Stomach (tissue), 4 donors: ENCODE measurements around the gene LNP1.

ENCODE experiments used
- POLR2A ChIP-seq, 4 donors: fragments of 450-650 bp; IDR thresholded peaks; one replicate each; pipeline ENCODE4 v1.6.1; 2016; ENCODE audit warnings: antibody characterized with exemption in 4 of 4, control low read depth in 2 of 4, mild to moderate bottlenecking in 1 of 4, moderate library complexity in 1 of 4
- POLR2AphosphoS5 ChIP-seq, 3 donors: sonication (generic); formaldehyde crosslinking; IDR thresholded peaks; one replicate each; pipeline ENCODE4 v1.6.1; 2016; ENCODE audit warnings: antibody characterized with exemption in 3 of 3
- TF ChIP-seq, protein P1 (sequence below), 7 experiments: fragments of 450-650 bp in 4 of 7; fragments of 200-600 bp in 3 of 7; sonication (generic) in 3 of 7; IDR thresholded peaks; one replicate each; pipeline ENCODE4 v1.5.1; 2016 to 2019; ENCODE audit warnings: antibody characterized with exemption in 7 of 7, control low read depth in 2 of 7, mild to moderate bottlenecking in 1 of 7

DNA sequence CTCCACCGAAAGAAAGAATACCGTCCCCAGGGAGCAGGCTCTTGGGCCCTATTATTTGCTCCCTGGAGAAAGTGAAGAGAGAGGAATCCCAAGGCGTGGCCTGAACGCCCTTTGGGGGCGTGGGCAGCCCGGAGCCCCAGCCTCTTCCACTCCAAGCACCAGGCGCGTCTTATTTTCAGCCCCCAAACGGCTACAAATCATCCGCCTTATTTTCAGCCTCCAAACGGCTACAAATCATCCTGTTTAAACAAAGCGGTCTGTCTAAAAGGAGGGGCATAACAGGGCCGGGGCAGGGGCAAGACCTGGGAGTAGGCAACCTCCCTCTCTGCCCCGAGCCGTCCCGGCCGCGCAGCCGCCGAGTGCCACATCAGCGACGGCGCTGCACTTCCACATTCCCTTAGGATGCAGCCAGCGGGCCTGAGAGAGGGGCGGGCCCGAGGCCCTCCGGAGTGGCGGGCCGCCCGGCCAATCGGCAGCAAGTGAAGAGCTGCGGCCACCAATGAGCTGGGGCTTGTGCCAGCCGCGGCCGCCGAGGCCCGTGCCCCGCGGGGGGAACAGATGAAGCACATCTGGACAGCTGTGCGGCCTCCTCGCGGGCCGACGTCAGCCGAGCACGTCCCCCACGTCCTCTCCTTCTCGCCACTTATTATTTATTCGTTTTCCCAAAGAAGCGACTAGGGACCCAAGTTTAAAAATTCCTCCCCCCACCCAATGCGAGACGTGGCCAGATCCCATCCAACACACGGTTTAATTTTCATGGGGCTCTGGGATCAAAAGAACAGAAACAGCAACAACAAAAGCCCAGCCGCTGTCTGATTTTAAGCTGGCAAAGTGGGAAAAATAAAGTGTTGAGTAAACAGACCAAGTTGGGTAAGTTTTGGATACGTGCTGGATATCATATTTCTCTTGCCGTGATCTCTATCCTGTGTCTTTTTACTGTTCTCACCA is 91.0 kb downstream of the LNP1 start, which contains the start of gene TMEM45A:
- peak; percentile 62 to 81 (median 78) for TF ChIP-seq POLR2AphosphoS5 (IDR thresholded peaks at IDR 0.05)
- TF ChIP-seq, protein P1, sequence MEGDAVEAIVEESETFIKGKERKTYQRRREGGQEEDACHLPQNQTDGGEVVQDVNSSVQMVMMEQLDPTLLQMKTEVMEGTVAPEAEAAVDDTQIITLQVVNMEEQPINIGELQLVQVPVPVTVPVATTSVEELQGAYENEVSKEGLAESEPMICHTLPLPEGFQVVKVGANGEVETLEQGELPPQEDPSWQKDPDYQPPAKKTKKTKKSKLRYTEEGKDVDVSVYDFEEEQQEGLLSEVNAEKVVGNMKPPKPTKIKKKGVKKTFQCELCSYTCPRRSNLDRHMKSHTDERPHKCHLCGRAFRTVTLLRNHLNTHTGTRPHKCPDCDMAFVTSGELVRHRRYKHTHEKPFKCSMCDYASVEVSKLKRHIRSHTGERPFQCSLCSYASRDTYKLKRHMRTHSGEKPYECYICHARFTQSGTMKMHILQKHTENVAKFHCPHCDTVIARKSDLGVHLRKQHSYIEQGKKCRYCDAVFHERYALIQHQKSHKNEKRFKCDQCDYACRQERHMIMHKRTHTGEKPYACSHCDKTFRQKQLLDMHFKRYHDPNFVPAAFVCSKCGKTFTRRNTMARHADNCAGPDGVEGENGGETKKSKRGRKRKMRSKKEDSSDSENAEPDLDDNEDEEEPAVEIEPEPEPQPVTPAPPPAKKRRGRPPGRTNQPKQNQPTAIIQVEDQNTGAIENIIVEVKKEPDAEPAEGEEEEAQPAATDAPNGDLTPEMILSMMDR (IDR thresholded peaks at IDR 0.05), result no peak
- no peak for TF ChIP-seq POLR2A (IDR thresholded peaks at IDR 0.05)
